ENCODE results near the gene DDX6. TPM values are rescaled to one million over a fixed set of nuclear protein-coding genes. Genes with fewer than 3 reads are reported as not detected.

DDX6 gene
- total and polyA plus RNA-seq, 10 of the 15 experiments (the other 5 are each of a cell fraction or from before 2014, with no cell fraction given): 6.6 to 119 (median 48.8) TPM

DNA sequence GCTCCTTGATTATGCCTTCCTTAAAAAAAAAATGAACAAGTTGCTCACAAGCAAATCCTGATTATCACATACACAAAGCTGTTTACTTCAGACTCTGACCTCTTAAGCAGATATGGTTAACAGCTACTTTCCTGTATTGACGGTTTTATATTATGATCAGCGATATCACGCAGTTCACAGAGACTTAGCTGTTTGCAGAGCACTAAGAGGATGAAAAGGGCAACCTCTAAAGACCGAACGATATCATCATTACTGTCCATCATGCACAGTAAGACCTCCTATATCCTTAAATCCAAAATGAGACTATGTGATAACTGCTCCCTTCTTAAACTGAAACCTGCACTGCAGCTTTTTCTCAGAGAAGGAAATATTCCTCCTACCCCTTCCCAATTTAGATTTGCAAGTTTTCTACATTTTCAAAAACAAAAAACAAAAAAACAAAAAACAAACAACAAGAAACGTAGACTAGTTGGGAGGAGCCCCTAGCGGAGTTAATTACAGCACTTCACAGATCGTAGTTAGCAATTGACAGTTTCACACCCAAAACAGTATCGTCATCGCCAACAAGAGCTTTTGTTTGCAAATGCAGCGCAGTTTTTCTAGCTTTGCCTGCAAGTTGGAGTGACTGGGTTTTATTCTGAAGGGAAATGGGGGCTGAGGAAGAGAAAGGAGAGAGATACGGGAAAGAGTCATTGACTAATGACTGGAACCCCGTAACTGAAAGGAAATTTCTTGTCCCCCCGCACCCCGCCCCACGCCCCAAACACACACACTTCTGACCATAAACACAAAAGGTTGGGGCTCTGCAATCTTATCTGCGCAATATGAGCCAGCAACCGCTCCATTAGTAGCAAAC lies 1.2 kb downstream of the DDX6 start (continued):
- TF ChIP-seq, protein P1, sequence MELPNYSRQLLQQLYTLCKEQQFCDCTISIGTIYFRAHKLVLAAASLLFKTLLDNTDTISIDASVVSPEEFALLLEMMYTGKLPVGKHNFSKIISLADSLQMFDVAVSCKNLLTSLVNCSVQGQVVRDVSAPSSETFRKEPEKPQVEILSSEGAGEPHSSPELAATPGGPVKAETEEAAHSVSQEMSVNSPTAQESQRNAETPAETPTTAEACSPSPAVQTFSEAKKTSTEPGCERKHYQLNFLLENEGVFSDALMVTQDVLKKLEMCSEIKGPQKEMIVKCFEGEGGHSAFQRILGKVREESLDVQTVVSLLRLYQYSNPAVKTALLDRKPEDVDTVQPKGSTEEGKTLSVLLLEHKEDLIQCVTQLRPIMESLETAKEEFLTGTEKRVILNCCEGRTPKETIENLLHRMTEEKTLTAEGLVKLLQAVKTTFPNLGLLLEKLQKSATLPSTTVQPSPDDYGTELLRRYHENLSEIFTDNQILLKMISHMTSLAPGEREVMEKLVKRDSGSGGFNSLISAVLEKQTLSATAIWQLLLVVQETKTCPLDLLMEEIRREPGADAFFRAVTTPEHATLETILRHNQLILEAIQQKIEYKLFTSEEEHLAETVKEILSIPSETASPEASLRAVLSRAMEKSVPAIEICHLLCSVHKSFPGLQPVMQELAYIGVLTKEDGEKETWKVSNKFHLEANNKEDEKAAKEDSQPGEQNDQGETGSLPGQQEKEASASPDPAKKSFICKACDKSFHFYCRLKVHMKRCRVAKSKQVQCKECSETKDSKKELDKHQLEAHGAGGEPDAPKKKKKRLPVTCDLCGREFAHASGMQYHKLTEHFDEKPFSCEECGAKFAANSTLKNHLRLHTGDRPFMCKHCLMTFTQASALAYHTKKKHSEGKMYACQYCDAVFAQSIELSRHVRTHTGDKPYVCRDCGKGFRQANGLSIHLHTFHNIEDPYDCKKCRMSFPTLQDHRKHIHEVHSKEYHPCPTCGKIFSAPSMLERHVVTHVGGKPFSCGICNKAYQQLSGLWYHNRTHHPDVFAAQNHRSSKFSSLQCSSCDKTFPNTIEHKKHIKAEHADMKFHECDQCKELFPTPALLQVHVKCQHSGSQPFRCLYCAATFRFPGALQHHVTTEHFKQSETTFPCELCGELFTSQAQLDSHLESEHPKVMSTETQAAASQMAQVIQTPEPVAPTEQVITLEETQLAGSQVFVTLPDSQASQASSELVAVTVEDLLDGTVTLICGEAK (IDR thresholded peaks at IDR 0.05; ENCODE audit: borderline replicate concordance): peak; percentile 29; the same call in 1 of the 2 replicates
- TF ChIP-seq, protein P2, sequence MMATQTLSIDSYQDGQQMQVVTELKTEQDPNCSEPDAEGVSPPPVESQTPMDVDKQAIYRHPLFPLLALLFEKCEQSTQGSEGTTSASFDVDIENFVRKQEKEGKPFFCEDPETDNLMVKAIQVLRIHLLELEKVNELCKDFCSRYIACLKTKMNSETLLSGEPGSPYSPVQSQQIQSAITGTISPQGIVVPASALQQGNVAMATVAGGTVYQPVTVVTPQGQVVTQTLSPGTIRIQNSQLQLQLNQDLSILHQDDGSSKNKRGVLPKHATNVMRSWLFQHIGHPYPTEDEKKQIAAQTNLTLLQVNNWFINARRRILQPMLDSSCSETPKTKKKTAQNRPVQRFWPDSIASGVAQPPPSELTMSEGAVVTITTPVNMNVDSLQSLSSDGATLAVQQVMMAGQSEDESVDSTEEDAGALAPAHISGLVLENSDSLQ (IDR thresholded peaks at IDR 0.05): peak; percentile 78
- TF ChIP-seq IKZF2 (IDR thresholded peaks at IDR 0.05) (0 out of 4 replicates have a peak, but pooled peaks of 1 of the 2 experiments have one; percentile 9), RAD21 (IDR thresholded peaks at IDR 0.05; ENCODE audit: insufficient read depth, low read depth, low read length) (0 out of 2 replicates have a peak, but pooled peaks have one; percentile 6), ATF7 (IDR thresholded peaks at IDR 0.05; ENCODE audit: low read depth) (peak; percentile 85)
